ENCODE results near the gene PIK3IP1.

DNA sequence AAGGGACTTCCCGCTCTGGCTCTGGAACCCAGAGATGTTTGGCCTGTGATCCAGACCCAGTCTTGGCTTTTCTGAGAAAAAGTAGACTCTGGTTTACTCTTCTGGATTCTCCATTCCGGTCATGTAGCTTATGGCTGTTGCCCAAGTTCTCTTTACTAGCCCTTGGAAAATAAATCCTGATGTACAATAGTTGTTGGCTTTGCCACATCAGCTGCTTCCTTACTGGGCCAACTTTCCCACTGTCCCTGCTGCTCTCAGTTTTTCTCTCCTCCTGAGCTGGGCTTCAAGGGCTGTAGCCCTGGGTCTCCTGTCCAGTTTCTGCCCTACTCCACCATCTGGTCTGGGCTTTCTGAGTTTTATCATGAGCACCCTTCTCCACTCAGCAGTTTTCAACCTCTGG lies 41.4 kb upstream of the PIK3IP1 start:
- TF ChIP-seq POLR2AphosphoS5 (IDR thresholded peaks at IDR 0.05; ENCODE audit: insufficient read depth, low read depth, low read length): no peak
- TF ChIP-seq CTCF (IDR thresholded peaks at IDR 0.05; ENCODE audit: extremely low read depth in 1 of 2, insufficient read depth in 1 of 2, low read depth in 1 of 2, low read length in 2 of 2): no peak
- no peak for TF ChIP-seq MAX (IDR thresholded peaks at IDR 0.05; ENCODE audit: insufficient read depth, insufficient read length)
- TF ChIP-seq POLR2A (IDR thresholded peaks at IDR 0.05; ENCODE audit: low read depth, low read length): no peak
- TF ChIP-seq JUN (IDR thresholded peaks at IDR 0.05; ENCODE audit: borderline replicate concordance, insufficient read depth, insufficient read length, low read depth): no peak
- TF ChIP-seq EZH2 (IDR thresholded peaks at IDR 0.05; ENCODE audit: borderline replicate concordance, low read depth, low read length, severe bottlenecking): no peak
- TF ChIP-seq MYC (IDR thresholded peaks at IDR 0.05; ENCODE audit: low read depth, low read length): no peak
- TF ChIP-seq GATA2 (IDR thresholded peaks at IDR 0.05; ENCODE audit: insufficient read depth, insufficient read length, low read depth, low read length): no peak
